HG03025 (cell line): Measurements from ENCODE around the gene FEM1B.

Experiments used
- ATAC-seq: cut with Tn5 transposase; IDR thresholded peaks from one replicate; pipeline ENCODE4 v1.9.1; 2021; ENCODE audit warnings: mild to moderate bottlenecking, moderate library complexity; ENCODE audit not compliant: unreplicated experiment, low FRiP score

Gene FEM1B

DNA sequence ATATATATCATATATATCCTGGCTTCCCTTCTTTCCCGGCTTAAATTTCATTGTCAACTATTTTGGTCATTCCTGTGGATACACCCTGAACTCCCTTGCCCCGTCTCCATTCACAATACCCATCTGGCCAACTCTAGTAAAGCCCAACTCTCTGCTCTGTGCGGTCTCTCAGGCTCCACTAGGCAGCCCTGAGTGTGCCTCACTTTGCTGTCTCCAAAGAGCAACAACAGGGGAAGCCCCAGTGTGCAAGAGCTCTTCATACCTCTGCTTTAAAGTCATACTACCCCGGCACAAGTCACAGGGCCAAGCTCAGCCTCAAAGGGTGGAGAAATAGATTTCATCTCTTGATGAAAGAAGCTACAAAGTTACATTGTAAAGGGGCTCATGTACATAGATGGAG is 18.9 kb upstream of the FEM1B start:
- ATAC-seq, result no peak

DNA sequence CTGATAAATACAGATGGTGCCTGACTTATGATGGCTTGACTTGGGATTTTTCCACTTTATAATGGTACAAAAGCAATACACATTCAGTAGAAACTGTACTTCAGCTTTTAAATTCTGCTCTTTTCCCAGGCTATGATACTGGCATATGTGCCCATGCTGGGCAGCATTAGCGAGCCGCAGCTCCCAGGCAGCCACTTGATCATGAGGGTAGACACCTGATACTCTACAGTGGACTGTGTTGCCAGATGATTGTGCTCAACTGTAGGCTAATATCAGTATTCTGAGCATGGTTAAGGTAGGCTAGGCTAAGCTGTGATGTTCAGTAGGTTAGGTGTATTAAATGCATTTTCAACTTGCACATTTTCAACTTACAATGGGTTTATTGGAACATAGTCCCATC is 17.7 kb upstream of the FEM1B start:
- ATAC-seq, result no peak

DNA sequence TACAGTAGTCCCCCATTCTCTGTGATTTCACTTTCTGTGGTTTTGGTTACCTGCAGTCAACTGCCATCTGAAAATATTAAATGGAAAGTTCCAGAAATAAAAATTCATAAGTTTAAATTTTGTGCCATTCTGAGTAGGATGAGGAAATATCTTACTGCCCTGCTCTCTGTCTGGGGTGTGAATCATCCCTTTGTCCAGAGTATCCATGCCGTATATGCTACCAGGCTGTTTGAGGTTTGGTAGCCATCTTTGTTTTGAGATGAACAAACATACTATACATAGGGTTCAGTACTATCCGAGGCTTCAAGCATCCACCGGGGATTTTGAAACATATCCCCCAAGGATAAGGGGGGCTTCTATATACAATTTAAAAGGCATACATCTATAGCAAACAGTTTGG is 16.3 kb upstream of the FEM1B start:
- ATAC-seq, result no peak

DNA sequence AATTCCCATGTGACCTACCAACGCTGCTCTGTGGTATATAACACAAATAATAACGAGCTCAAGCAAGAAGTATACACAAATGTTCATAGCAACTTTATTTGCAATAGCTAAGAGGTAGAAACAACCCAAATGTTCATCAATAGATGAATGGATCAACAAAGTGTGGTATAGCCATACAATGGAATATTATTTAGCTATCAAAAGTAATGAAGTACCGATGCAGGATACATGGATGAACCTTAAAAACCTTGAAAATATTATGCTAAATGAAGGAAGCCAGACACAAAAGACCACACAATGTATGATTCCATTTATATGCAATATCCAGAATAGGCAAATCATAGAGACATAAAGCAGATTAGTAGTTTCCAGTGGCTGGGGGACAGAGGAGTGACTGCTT is 15.6 kb upstream of the FEM1B start:
- ATAC-seq, result no peak

DNA sequence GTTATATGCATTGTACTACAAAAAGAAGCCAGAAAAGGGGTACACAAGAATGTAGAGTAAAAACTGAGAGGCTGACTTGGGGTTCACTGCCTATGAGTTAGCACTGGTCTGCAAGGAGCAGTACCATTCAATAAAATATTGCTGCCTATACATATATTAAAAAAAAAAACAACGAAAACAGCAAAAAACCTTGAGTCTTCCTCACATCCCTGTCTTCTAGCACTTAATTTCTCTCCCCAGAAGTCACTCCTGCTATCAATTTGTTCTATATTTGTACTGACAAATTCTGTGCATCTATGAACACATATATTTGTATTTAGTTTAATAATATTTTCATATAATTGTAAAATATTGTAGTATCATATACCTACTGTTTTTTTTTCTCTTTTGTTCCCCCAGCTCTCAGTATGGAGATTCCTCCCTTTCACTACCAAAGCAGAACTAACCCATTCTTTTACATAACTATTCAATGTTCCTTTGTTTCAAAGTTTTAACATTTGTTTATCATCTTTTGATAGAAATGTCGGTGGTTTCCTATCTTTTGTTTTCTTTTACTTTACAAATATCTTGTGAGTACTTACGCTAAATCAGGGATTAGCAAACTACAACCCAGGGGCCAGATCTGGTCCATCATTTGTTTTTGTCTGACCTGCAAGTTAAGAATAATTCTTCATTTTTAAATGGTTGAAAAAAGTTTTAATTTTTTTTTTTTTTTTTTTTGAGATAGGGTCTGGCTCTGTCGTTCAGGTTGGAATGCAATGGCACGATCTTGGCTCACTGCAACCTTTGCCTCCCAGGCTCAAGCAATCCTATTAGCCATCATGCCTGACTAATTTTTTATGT is 14.8 kb upstream of the FEM1B start:
- ATAC-seq, result no peak

DNA sequence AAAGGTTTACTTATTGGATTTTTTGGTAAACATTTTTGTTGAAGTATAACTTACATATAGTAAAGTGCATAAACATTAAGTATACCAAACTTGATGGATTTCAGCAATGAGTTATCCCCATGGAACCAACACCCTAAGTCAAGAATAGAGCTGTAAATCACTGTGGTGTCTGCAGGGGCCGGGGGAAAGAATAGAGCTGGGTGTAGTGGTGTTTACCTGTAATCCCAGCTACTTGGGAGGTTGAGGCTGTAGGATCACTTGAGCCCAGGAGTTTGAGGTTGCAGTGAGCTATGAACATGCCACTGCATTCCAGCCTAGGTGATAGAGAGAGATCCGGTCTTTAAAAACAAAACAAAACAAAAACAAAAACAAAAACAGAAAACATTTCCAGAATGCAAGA is 13.3 kb upstream of the FEM1B start:
- no peak for ATAC-seq

DNA sequence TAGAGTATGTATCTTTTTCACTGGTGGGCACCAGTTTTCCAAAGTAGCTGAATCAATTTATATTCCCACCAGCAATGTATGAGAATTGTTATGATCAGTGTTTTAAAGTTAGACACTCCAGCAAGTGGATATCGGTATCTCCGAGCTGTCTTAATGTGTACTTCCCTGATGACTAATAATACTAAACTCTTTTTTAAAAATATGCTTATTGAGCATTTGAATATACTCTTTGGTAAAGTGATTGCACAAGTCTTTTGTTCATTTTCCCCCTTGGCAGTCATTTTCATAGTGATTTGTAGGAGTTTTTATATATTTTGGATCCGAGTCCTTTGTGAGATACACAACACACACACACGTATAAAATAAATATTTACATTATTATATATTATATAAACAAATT is 12.5 kb upstream of the FEM1B start:
- ATAC-seq, result no peak

DNA sequence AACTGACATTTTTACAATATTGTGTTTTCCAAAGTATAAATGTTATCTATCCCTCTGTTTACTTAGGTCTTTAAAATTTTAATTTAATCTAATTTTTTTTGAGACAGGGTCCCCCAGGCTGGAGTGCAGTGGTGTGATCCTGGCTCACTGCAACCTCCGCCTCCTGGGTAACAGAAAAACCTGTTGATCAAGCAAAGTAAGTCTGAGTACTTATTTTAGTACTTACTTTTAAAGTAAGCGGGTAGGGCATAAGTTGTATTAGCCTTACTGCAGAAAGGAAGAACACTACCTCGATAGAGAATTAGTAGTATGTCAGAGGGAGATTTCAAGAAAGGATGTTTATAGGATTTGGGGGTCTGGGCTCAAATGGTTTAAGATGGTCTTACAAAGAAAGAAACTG is 11.9 kb upstream of the FEM1B start:
- ATAC-seq, result no peak

DNA sequence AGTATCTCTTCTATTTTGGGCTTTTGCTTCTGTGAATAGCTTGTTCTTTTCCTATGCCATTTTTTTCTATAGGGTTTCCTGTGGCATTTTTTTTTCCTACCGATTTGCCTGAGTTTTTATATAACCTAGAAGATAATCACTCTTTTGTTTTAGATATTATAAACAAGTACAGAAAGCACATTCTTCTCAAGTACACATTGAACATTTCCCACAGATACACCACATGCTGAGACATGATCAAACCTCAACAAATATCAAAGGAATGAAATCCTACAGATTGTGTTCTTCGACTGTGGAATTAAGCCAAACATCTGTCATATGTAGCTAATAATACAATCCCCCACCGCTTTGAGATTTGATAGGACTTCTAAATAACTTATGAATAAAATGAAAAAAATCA is 9.1 kb upstream of the FEM1B start:
- ATAC-seq, result no peak

DNA sequence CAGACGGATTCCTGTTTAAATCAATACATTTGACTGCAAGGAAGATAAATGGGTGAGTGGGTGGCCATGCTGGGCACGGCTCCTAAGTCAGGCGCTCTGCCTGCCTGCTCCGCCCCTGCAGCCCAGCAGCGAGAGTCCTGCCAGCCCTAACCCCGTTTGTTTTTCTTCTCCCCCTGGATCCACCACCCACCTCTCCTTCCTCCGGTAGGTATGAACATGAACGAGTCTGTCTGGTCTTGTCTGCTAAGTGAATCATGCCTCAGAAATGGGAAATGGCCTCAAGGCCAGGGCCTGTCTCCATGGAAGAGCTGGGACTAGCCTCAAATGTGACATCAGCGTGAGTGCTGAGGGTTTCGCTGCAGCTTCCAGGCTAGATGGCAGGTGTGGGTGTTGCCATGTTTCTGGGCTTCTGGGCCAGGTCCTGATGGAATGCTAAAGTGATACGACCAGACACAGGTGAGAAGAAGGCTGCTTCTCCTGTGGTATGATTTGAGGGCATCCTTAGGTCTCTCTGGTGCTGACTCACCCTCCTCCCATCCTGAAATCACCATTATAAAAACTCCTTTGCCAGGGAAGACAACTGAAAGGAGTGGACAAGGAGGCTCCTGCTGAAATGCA is 5.6 kb upstream of the FEM1B start:
- no peak for ATAC-seq

DNA sequence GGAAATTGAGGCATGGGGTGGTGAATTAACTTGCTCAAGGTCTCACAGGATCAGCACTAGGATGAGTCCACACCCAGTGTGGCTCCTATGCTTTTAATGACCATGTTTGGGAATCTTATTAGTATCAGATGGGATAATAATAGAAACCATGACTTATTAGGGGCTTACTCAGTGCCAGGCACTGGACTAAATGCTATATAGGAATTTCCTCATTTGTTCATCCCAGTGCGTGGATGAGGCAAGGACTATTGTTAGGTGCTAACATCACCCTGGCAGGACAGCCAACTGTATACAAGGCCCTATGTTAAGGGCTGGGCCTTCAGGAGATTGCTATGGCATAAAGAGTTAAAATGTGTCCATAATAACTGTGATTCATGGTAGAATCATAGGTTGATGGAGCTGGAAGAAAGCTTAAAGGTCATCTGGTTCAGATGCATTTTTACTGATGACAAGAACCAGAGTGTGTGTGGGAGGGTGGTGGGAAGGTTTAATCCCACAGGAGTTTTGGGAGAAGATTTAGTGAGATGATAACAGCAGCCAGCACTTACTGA is 4.7 kb upstream of the FEM1B start:
- ATAC-seq, result no peak

DNA sequence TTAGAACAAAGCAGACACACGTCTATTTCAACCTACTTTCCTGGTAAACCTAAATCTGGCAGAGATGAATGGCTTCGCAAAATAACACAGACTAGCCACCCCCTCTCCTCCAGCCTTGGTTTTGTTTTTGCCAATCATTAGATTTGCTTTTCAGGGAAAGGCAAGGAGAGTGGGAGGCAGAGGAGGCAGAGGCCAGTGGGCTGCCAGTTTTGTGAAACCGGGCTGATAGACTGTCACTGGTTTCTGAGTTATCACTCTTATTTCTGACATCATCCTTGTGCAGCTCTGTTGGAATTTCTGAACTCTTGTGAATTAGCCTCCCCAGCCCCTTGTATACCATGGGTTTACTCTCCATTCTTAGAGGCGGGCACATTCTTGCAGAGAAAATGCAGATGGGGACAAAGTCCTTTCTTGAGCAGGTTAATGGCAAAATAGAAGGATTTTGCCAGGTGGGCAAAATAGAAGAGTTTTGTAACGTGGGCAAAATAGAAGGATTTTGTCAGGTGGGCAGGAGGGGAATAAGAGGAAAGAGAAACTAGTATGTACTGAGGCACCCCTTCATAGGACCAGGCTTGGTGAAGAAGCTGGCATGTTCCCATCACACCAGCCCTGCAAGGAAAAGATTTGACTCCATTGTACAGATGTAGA is 3.2 kb upstream of the FEM1B start:
- ATAC-seq, result no peak

DNA sequence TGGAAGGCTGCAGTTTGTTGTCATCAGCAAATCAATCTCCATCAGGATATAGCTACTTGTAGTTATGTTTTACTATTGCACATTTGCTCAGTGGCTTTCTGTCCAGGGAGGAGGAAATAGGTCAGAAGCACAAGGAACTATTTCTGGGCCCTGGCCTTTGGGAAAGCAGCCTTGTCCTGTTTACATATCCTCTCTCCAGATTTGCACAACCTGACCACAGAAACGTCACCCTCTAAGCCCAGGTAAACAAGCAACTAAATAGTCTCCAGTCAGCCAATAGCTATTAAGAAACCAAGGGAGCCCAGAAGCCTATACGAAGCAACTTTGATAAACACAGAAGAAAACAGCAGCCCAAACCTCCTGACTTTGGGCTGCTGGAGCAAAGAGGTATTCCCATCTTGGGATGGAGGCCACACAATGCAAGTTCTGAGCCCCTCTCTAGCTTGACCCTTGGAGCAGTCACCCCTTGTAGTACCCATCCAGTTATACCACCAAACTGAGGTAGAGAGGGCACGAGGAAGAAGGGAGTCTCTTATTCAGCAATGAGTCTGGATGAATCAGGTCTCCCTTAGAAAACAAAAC is 2.3 kb upstream of the FEM1B start:
- no peak for ATAC-seq

DNA sequence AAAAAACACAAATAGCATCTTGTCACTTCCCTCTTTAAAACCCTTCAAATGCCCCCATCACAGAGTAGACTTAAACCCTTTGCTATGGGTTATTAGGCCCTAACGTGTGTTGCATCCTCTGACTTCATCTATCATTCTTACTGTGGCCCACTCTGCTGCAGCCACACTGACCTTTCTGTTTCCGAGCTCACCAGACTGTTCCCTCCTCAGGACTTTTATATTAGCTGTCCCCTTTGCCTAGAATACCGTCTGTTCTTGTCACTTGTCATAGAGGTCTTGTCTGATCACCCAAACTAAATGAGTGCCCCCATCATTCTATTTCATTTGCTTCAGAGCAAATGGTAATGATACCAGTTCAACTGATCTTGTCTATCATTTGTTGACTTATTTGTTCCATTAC is 877 bp upstream of the FEM1B start:
- ATAC-seq, result no peak

DNA sequence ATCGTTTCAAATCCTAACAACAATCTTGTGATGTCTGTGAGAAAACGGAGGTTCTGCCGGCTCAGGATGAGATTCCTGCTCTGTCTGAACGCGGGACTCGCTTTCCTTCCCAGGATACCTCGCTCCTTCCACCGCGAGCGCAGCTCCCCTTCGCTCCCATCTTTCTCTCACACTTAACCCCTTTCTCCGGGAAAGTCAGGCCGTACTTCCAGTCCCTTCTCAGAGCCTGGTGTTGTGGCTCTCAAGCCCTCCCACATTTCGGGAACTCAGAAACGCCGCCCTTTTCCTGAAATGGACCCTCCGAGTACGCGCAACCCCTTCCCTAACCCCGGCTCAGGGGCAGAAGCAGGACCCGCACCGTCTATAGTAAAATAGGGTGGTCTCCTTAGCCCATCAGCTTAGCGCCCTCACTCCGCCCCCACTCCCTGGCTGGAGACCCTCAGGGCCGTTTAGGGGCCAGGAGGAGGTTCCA is 378 bp upstream of the FEM1B start:
- ATAC-seq, result peak; percentile 4

DNA sequence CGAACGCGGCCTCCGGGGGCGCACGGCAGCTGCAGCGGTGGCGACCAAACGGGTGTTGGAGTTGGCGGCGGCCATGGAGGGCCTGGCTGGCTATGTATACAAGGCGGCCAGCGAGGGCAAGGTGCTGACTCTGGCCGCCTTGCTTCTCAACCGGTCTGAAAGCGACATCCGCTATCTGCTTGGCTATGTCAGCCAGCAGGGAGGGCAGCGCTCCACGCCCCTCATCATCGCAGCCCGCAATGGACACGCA is 725 bp downstream of the FEM1B start:
- peak; percentile 47 for ATAC-seq

DNA sequence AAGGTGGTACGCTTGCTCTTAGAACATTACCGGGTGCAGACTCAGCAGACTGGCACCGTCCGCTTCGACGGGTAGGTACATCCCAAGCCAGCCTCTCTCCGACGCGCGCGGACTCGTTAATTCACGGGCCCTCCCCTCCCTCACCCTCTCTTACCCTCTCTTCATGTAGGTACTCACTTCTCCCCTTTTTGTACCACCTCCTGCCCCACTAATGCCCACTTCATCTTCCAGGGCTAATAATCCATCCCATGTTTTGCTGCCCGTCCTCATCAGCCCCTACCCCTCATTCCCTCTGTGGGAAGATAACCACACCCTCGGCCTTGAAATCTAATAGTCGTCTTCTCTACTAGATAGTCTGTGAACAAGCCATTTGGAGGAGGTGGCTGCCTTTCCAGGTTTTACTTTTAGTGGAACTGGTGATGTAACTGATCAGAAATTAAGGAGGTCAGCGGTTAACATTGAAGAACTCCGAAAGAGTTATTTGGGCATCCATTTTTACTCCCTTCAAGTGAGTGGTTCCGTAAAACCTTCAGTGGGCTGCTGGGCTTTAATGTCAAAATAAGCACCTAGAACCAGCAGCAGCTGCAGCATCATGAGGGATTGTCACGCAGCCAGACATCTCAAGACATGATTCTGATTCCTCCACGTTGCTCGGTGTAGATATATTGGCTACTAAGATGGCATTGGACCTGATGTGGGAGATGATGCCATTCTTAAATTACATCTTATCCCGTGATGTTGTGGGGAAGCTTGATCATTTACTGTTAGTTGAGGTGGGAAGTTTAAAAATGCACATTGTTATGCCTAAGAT is 1.3 kb downstream of the FEM1B start:
- ATAC-seq, result no peak

DNA sequence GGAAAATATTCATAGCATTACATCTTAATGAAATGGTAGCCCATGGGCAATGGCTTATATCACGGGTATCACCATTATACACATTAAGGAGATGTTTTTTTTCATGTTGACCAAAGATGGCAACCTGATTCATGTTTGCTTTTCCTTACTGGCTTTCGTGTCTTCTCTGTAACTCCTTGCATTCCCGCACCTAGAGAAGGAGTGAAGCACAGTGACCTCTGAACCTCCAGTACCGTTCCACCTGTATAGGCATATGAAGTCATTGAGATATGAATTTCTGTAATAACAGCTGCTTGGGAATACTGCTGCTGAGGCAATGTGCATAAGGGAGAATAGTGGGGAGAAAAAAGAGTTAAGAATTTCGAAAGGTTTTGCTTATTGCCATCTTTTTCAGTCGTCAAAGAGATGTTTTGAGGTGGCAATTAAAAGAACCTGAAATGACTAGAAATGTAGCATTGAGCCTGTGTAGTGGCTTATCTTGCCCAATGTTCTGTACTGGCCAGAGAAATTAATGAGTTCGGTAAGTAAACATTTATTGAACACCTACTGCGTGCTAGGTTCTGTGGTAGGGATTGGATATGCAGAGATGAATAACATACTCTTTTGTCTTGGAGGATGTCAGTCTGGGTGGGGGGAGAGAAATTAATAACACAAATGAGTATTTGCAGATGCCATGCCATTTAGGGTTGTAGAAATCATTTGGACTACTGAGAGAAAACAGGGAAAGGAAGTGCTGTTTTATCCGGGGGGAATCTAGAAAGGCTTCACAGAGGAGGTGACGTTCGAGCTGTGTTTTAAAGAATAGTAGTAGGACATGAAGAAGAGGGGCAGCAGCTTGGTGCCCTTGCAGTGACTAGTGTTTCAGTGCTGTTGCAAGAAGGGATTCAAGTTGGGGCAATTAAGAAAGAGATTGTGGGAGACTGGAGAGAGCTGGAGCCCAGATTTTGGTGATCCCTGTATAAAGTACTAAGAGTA is 2.5 kb downstream of the FEM1B start:
- no peak for ATAC-seq

DNA sequence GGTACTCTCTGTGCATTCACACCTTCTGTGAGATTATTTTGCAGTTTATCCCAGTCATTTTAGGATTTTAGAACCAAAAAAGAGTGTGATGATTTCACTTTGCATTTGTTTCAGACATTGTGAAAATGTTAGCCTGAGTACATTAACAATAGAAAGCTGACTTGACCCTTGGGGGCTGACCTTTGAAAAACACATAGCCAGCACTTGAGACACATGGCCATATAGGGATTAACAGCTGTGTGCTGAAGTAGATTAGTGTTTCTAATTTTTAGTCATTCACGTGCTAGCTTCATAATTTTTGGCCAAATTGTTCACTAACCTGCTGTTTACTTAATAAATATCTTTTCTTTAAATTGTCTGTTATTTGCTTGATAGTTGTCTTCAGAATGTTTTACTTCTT is 3.5 kb downstream of the FEM1B start:
- no peak for ATAC-seq
